CD4-positive, alpha-beta T cell (primary cell): ENCODE results near the gene GPC1. TPM values are rescaled to one million over a fixed set of nuclear protein-coding genes. Genes with fewer than 3 reads are reported as not detected.

Experiments used
- ATAC-seq: fragments of 200-7000 bp; cut with Tn5 transposase; one replicate; pipeline ENCODE4 v1.10.0; 2022; ENCODE audit warnings: mild to moderate bottlenecking; ENCODE audit not compliant: poor library complexity
- CTCF ChIA-PET: fragments of 350-600 bp; sonication (Branson Sonifier 250); formaldehyde crosslinking; loops from one replicate; lab custom pipeline; 2021; ENCODE audit warnings: antibody characterized with exemption, inconsistent platforms; lab: Charles Lee
- POLR2A ChIA-PET: fragments of 350-600 bp; sonication (Branson Sonifier 250); formaldehyde crosslinking; loops from one replicate; lab custom pipeline; 2021; ENCODE audit warnings: antibody characterized with exemption, inconsistent platforms; lab: Charles Lee
- DNase-seq, 14 experiments: peaks; one replicate each; pipeline ENCODE4 v3.0.0-alpha.2; 2013 to 2020; ENCODE audit warnings: mixed read lengths in 2 of 14
- H3K27ac ChIP-seq, 2 donors: one replicate each; pipeline versions ENCODE4 v1.5.1 to v1.7.0; 2013; ENCODE audit warnings: low read length in 2 of 2, low read depth in 1 of 2, mild to moderate bottlenecking in 1 of 2
- H3K27me3 ChIP-seq, 2 experiments: 1 replicate in 1 of 2; 2 replicates in 1 of 2; pipeline versions ENCODE4 v1.6.1 to v1.7.0; 2013; ENCODE audit warnings: low read length in 2 of 2, control low read depth in 1 of 2, mild to moderate bottlenecking in 1 of 2, moderate library complexity in 1 of 2; ENCODE audit not compliant: insufficient read depth in 2 of 2, control insufficient read depth in 1 of 2
- H3K36me3 ChIP-seq: one replicate; pipeline ENCODE4 v1.6.1; 2013; ENCODE audit warnings: low read length, control low read depth; ENCODE audit not compliant: insufficient read depth
- H3K4me1 ChIP-seq: one replicate; pipeline ENCODE4 v1.6.1; 2013; ENCODE audit warnings: low read length, control low read depth; ENCODE audit not compliant: insufficient read depth
- H3K4me3 ChIP-seq: one replicate; pipeline ENCODE4 v1.5.1; 2013; ENCODE audit warnings: mild to moderate bottlenecking, low read length, moderate library complexity
- H3K9me3 ChIP-seq, 2 experiments: 1 replicate in 1 of 2; 2 replicates in 1 of 2; pipeline versions ENCODE4 v1.6.1 to v1.7.0; 2013; ENCODE audit warnings: low read length in 2 of 2, mild to moderate bottlenecking in 2 of 2, control low read depth in 1 of 2, moderate library complexity in 1 of 2; ENCODE audit not compliant: control insufficient read depth in 1 of 2, insufficient read depth in 1 of 2
- H3K27ac Mint-ChIP-seq: one replicate; pipeline ENCODE4 v1.8.0; 2020; ENCODE audit warnings: mixed read lengths
- H3K27me3 Mint-ChIP-seq: one replicate; pipeline ENCODE4 v1.8.0; 2021; ENCODE audit warnings: mixed read lengths
- H3K36me3 Mint-ChIP-seq: one replicate; pipeline ENCODE4 v1.8.0; 2021; ENCODE audit warnings: low read depth, mixed read lengths
- H3K4me1 Mint-ChIP-seq: one replicate; pipeline ENCODE4 v1.8.0; 2021; ENCODE audit warnings: low read depth, mixed read lengths
- H3K4me3 Mint-ChIP-seq: one replicate; pipeline ENCODE4 v1.8.0; 2020; ENCODE audit warnings: mild to moderate bottlenecking, mixed read lengths
- H3K9me3 Mint-ChIP-seq: one replicate; pipeline ENCODE4 v1.8.0; 2020; ENCODE audit warnings: mixed read lengths
- intact Hi-C, 2 experiments: fragments of 100-400 bp; cut with DNase I in 1 of 2; cut with micrococcal nuclease in 1 of 2; formaldehyde crosslinking; loops; one replicate each; pipeline versions ENCODE4 v1.15.1 to v1.9.0; 2023 to 2025; cut with DNase I, micrococcal nuclease
- total RNA-seq, 174 experiments: library from RNA in 2 of 174; stranded (reverse) in 2 of 174; gene quantifications; one replicate each; pipeline ENCODE4 v1.2.3 and lab custom pipeline; 2021 to 2026
- TF ChIP-seq, protein P1 (sequence below): fragments of 200-600 bp; IDR thresholded peaks from one replicate; pipeline ENCODE4 v1.8.0; 2022; ENCODE audit warnings: antibody characterized with exemption, mild to moderate bottlenecking

Gene GPC1
- total RNA-seq, 2 experiments from 2014 or later, result 0.58 to 0.98 TPM

DNA sequence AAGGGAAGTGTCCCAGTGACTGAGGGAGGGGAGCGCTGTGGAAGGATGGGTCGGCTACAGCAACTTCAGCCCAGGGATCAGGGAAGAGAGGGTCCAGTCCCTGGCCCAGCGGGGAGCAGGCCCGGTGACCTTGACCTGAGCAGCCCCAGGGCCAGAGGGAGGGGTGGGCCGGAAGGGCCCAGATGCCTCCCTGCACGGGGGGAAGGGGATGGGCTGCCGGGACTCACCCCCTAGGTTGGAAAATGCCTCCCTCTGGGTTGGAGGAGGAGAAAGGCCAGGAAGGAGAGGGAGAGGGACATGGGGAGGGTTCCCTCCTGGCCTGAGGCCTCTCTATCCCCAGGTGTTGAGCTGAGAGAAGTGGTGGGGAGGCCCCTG lies 19.8 kb downstream of the GPC1 start:
- Histone ChIP-seq H3K27me3 (peaks cover 31 to 53% of the 10 kb centered on the region in 2 experiments), H3K4me1 (peaks cover 21% of the 10 kb centered on the region), H3K27ac (no peak overlapping the region), H3K9me3 (peaks cover 0 to 28% of the 10 kb centered on the region in 2 experiments), H3K36me3 (no peaks in the 10 kb centered on the region), H3K4me3 (no peak overlapping the region)
- ATAC-seq (no peak), DNase-seq (no peak)
- peaks cover 16% of the 10 kb centered on the region for H3K4me1 Mint-ChIP-seq
- intact Hi-C loops, result no loop called here
- TF ChIP-seq, protein P1, sequence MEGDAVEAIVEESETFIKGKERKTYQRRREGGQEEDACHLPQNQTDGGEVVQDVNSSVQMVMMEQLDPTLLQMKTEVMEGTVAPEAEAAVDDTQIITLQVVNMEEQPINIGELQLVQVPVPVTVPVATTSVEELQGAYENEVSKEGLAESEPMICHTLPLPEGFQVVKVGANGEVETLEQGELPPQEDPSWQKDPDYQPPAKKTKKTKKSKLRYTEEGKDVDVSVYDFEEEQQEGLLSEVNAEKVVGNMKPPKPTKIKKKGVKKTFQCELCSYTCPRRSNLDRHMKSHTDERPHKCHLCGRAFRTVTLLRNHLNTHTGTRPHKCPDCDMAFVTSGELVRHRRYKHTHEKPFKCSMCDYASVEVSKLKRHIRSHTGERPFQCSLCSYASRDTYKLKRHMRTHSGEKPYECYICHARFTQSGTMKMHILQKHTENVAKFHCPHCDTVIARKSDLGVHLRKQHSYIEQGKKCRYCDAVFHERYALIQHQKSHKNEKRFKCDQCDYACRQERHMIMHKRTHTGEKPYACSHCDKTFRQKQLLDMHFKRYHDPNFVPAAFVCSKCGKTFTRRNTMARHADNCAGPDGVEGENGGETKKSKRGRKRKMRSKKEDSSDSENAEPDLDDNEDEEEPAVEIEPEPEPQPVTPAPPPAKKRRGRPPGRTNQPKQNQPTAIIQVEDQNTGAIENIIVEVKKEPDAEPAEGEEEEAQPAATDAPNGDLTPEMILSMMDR, result no peak
- no peak overlapping the region for H3K4me3 Mint-ChIP-seq
- H3K27me3 Mint-ChIP-seq, result peaks cover 43% of the 10 kb centered on the region
- ChIA-PET CTCF (no interaction called here), POLR2A (no interaction called here)
- H3K36me3 Mint-ChIP-seq, result no peaks in the 10 kb centered on the region
- H3K9me3 Mint-ChIP-seq, result no peaks in the 10 kb centered on the region
- H3K27ac Mint-ChIP-seq, result no peak overlapping the region

GRCh38 chr2:240455647-240456446 lies 20.4 kb downstream of the GPC1 start:
- Histone ChIP-seq H3K27ac (no peak overlapping the region), H3K27me3 (peaks cover 29 to 49% of the 10 kb centered on the region in 2 experiments), H3K4me3 (no peak overlapping the region), H3K4me1 (peaks cover 21% of the 10 kb centered on the region), H3K9me3 (peaks cover 0 to 28% of the 10 kb centered on the region in 2 experiments), H3K36me3 (no peaks in the 10 kb centered on the region)
- ChIA-PET CTCF (no interaction called here), POLR2A (no interaction called here)
- Mint-ChIP-seq H3K4me1 (peaks cover 16% of the 10 kb centered on the region), H3K27me3 (peaks cover 37% of the 10 kb centered on the region), H3K27ac (no peak overlapping the region), H3K36me3 (no peaks in the 10 kb centered on the region), H3K4me3 (no peak overlapping the region), H3K9me3 (no peaks in the 10 kb centered on the region)
- intact Hi-C loops, result no loop called here
- ATAC-seq (no peak), DNase-seq (no peak)
- TF ChIP-seq, protein P1, result no peak

GRCh38 chr2:240456447-240457222 lies 21.2 kb downstream of the GPC1 start:
- H3K36me3 Mint-ChIP-seq, result no peaks in the 10 kb centered on the region
- peaks cover 16% of the 10 kb centered on the region for H3K4me1 Mint-ChIP-seq
- Histone ChIP-seq H3K36me3 (no peaks in the 10 kb centered on the region), H3K4me1 (peaks cover 21% of the 10 kb centered on the region), H3K4me3 (no peak overlapping the region), H3K9me3 (peaks cover 0 to 28% of the 10 kb centered on the region in 2 experiments), H3K27me3 (peaks cover 21 to 41% of the 10 kb centered on the region in 2 experiments), H3K27ac (no peak overlapping the region)
- no peak overlapping the region for H3K4me3 Mint-ChIP-seq
- ATAC-seq, result no peak
- no peak for DNase-seq
- CTCF ChIA-PET, result no interaction called here
- H3K27ac Mint-ChIP-seq, result no peak overlapping the region
- intact Hi-C loops, result no loop called here
- POLR2A ChIA-PET, result no interaction called here
- H3K9me3 Mint-ChIP-seq, result no peaks in the 10 kb centered on the region
- TF ChIP-seq, protein P1, result no peak
- H3K27me3 Mint-ChIP-seq, result peaks cover 29% of the 10 kb centered on the region
